Central memory CD8-positive, alpha-beta T cell (primary cell): Measurements from ENCODE around the gene MAGI1.

Source experiments
- ATAC-seq: fragments of 150-1000 bp; cut with Tn5 transposase; replicated peaks from 2 replicates; pipeline ENCODE4 v1.10.0; 2022; ENCODE audit warnings: mild to moderate bottlenecking, moderate FRiP score, moderate number of reproducible peaks; ENCODE audit not compliant: poor library complexity, severe bottlenecking; ENCODE audit errors: extremely low read depth
- DNase-seq, 2 donors: peaks; one replicate each; pipeline ENCODE4 v3.0.0; 2021; ENCODE audit warnings: low spot score in 2 of 2
- H3K27ac Mint-ChIP-seq: one replicate; pipeline ENCODE4 v1.8.0; 2022; ENCODE audit warnings: low read depth, mild to moderate bottlenecking, moderate library complexity, mixed read lengths
- H3K27me3 Mint-ChIP-seq: one replicate; pipeline ENCODE4 v1.8.0; 2022; ENCODE audit warnings: mixed read lengths
- H3K36me3 Mint-ChIP-seq: one replicate; pipeline ENCODE4 v1.8.0; 2022; ENCODE audit warnings: mild to moderate bottlenecking, moderate library complexity, mixed read lengths; ENCODE audit not compliant: insufficient read depth
- H3K4me1 Mint-ChIP-seq: one replicate; pipeline ENCODE4 v1.8.0; 2022; ENCODE audit warnings: mixed read lengths
- H3K4me3 Mint-ChIP-seq: one replicate; pipeline ENCODE4 v1.8.0; 2022; ENCODE audit warnings: mild to moderate bottlenecking, moderate library complexity, mixed read lengths
- H3K9me3 Mint-ChIP-seq: one replicate; pipeline ENCODE4 v1.8.0; 2022; ENCODE audit warnings: mixed read lengths

Gene MAGI1

GRCh38 chr3:65449841-65450428 lies 588.8 kb downstream of the MAGI1 start:
- Mint-ChIP-seq H3K27me3 (no peaks in the 10 kb centered on the region), H3K4me3 (no peak overlapping the region), H3K9me3 (peaks cover 10% of the 10 kb centered on the region), H3K27ac (no peak overlapping the region), H3K36me3 (no peaks in the 10 kb centered on the region), H3K4me1 (no peaks in the 10 kb centered on the region)
- DNase-seq (no peak), ATAC-seq (no peak)

GRCh38 chr3:65448120-65448519 lies 590.6 kb downstream of the MAGI1 start:
- ATAC-seq (no peak), DNase-seq (no peak)
- H3K36me3 Mint-ChIP-seq: no peaks in the 10 kb centered on the region
- H3K27ac Mint-ChIP-seq: no peak overlapping the region
- H3K27me3 Mint-ChIP-seq: no peaks in the 10 kb centered on the region
- no peak overlapping the region for H3K4me3 Mint-ChIP-seq
- H3K9me3 Mint-ChIP-seq: peaks cover 8% of the 10 kb centered on the region
- H3K4me1 Mint-ChIP-seq: no peaks in the 10 kb centered on the region

- H3K36me3 Mint-ChIP-seq: no peaks in the 10 kb centered on the region
- ATAC-seq: no peak
- no peaks in the 10 kb centered on the region for H3K27me3 Mint-ChIP-seq
- no peak overlapping the region for H3K4me3 Mint-ChIP-seq
- no peaks in the 10 kb centered on the region for H3K4me1 Mint-ChIP-seq
- DNase-seq: no peak
- H3K27ac Mint-ChIP-seq: no peak overlapping the region
- peaks cover 5% of the 10 kb centered on the region for H3K9me3 Mint-ChIP-seq
Observed at GRCh38 chr3:65445573-65446169, 593.0 kb downstream of the MAGI1 start.

- no peak overlapping the region for H3K4me3 Mint-ChIP-seq
- H3K27me3 Mint-ChIP-seq: no peaks in the 10 kb centered on the region
- no peak for ATAC-seq
- DNase-seq: no peak
- peaks cover 5% of the 10 kb centered on the region for H3K9me3 Mint-ChIP-seq
- no peak overlapping the region for H3K27ac Mint-ChIP-seq
- H3K4me1 Mint-ChIP-seq: no peaks in the 10 kb centered on the region
- H3K36me3 Mint-ChIP-seq: no peaks in the 10 kb centered on the region
Observed at GRCh38 chr3:65444447-65444815, 594.3 kb downstream of the MAGI1 start.

- no peaks in the 10 kb centered on the region for H3K4me1 Mint-ChIP-seq
- no peaks in the 10 kb centered on the region for H3K27me3 Mint-ChIP-seq
- no peak overlapping the region for H3K27ac Mint-ChIP-seq
- no peak for ATAC-seq
- peaks cover 5% of the 10 kb centered on the region for H3K9me3 Mint-ChIP-seq
- no peaks in the 10 kb centered on the region for H3K36me3 Mint-ChIP-seq
- H3K4me3 Mint-ChIP-seq: no peak overlapping the region
- DNase-seq: no peak
Observed at GRCh38 chr3:65443739-65444446, 594.8 kb downstream of the MAGI1 start.

- H3K27ac Mint-ChIP-seq: no peak overlapping the region
Observed at GRCh38 chr3:65439641-65440284, 599.0 kb downstream of the MAGI1 start.

GRCh38 chr3:65438612-65439011 lies 600.1 kb downstream of the MAGI1 start:
- Mint-ChIP-seq H3K36me3 (no peaks in the 10 kb centered on the region), H3K9me3 (peaks cover 11% of the 10 kb centered on the region), H3K27me3 (no peaks in the 10 kb centered on the region), H3K27ac (no peak overlapping the region), H3K4me1 (no peaks in the 10 kb centered on the region), H3K4me3 (no peak overlapping the region)
- DNase-seq (no peak), ATAC-seq (no peak)

More at GRCh38 chr3:65439641-65440284, 599.0 kb downstream of the MAGI1 start:
- no peaks in the 10 kb centered on the region for H3K36me3 Mint-ChIP-seq
- peaks cover 10% of the 10 kb centered on the region for H3K9me3 Mint-ChIP-seq
- H3K27me3 Mint-ChIP-seq: no peaks in the 10 kb centered on the region
- H3K4me1 Mint-ChIP-seq: no peaks in the 10 kb centered on the region
- ATAC-seq (no peak), DNase-seq (no peak)
- H3K4me3 Mint-ChIP-seq: no peak overlapping the region

GRCh38 chr3:65438096-65438495 lies 600.6 kb downstream of the MAGI1 start:
- no peaks in the 10 kb centered on the region for H3K36me3 Mint-ChIP-seq
- DNase-seq (no peak), ATAC-seq (no peak)
- no peaks in the 10 kb centered on the region for H3K4me1 Mint-ChIP-seq
- no peak overlapping the region for H3K4me3 Mint-ChIP-seq
- peaks cover 11% of the 10 kb centered on the region for H3K9me3 Mint-ChIP-seq
- H3K27ac Mint-ChIP-seq: no peak overlapping the region
- no peaks in the 10 kb centered on the region for H3K27me3 Mint-ChIP-seq

GRCh38 chr3:65436580-65436979 lies 602.1 kb downstream of the MAGI1 start:
- H3K27ac Mint-ChIP-seq: no peak overlapping the region
- H3K27me3 Mint-ChIP-seq: no peaks in the 10 kb centered on the region
- H3K4me1 Mint-ChIP-seq: no peaks in the 10 kb centered on the region
- DNase-seq (no peak), ATAC-seq (no peak)
- no peak overlapping the region for H3K4me3 Mint-ChIP-seq
- peaks cover 23% of the 10 kb centered on the region for H3K9me3 Mint-ChIP-seq
- H3K36me3 Mint-ChIP-seq: no peaks in the 10 kb centered on the region

- no peak overlapping the region for H3K4me3 Mint-ChIP-seq
- no peaks in the 10 kb centered on the region for H3K4me1 Mint-ChIP-seq
- no peak overlapping the region for H3K27ac Mint-ChIP-seq
- H3K36me3 Mint-ChIP-seq: no peaks in the 10 kb centered on the region
- DNase-seq (no peak), ATAC-seq (no peak)
- H3K9me3 Mint-ChIP-seq: peaks cover 23% of the 10 kb centered on the region
- no peaks in the 10 kb centered on the region for H3K27me3 Mint-ChIP-seq
Observed at GRCh38 chr3:65433480-65433879, 605.2 kb downstream of the MAGI1 start.

- no peak for ATAC-seq
- H3K27me3 Mint-ChIP-seq: no peaks in the 10 kb centered on the region
- no peak overlapping the region for H3K27ac Mint-ChIP-seq
- H3K9me3 Mint-ChIP-seq: peaks cover 23% of the 10 kb centered on the region
- no peak for DNase-seq
- no peak overlapping the region for H3K4me3 Mint-ChIP-seq
- no peaks in the 10 kb centered on the region for H3K4me1 Mint-ChIP-seq
- H3K36me3 Mint-ChIP-seq: no peaks in the 10 kb centered on the region
Observed at GRCh38 chr3:65432388-65433003, 606.2 kb downstream of the MAGI1 start.

GRCh38 chr3:65425880-65426279 lies 612.8 kb downstream of the MAGI1 start:
- Mint-ChIP-seq H3K9me3 (no peaks in the 10 kb centered on the region), H3K4me1 (no peaks in the 10 kb centered on the region), H3K27ac (no peak overlapping the region), H3K27me3 (no peaks in the 10 kb centered on the region), H3K36me3 (no peaks in the 10 kb centered on the region), H3K4me3 (no peak overlapping the region)
- ATAC-seq (no peak), DNase-seq (no peak)
